ENCODE results near the gene DCN.

Gene DCN

DNA sequence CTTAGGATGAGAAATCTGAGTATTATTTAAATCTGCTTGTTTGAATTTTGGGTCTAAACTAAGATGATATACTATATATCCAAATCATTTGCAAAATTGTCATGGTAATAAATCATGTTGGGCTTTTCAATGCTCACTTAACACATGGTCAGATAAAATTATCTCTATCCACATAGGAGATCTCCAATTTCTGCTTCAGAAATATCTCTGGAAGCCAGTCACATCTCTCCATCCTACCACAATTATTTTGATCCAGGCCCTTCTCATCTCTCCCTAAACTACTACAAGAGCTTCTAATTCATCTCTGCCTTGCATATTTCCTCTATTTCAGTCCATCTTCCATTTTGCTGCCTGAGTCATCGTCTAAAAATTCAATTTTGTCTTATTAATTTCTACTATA, 3.8 kb downstream of the DCN start:
- Histone ChIP-seq H3K4me3 (ENCODE audit: low read depth, low read length) (no peak overlapping the region), H3K36me3 (replicated peaks) (no peaks in the 10 kb centered on the region), H3K27ac (no peak overlapping the region), H3K27me3 (replicated peaks) (no peaks in the 10 kb centered on the region)
- no peak for TF ChIP-seq CTCF (IDR thresholded peaks at IDR 0.05; ENCODE audit: low read depth, low read length, missing control alignments)
- DNase-seq = no peak
- in situ Hi-C loops (cut with HindIII; ENCODE audit: low pct_ligation_motif_present, low sequenced_read_pairs) = no loop called here

DNA sequence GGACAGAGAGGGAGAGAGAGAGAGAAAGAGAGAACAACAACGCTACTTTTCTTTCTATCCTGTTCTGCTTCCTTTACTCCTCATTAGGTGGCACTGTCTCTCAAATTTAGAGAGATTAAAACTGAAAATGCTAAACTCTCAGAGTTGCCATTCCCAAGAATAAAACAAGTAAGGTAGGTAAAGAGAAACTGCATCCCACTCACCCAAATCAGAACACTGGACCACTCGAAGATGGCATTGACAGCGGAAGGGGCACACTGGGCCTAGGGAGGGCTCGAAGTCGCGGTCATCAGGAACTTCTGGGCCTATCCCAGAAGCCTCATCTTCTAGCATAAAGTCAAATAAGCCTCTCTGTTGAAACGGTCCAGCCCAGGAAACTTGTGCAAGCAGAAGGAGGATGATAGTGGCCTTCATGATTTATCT, 4.5 kb downstream of the DCN start:
- H3K36me3 ChIP-seq (replicated peaks) = no peaks in the 10 kb centered on the region
- H3K4me3 ChIP-seq (ENCODE audit: low read depth, low read length) = peak overlapping the region; percentile 25
- TF ChIP-seq CTCF (IDR thresholded peaks at IDR 0.05; ENCODE audit: low read depth, low read length, missing control alignments) = peak; percentile 51
- DNase-seq = no peak
- in situ Hi-C loops (cut with HindIII; ENCODE audit: low pct_ligation_motif_present, low sequenced_read_pairs) = no loop called here
- H3K27me3 ChIP-seq (replicated peaks) = no peaks in the 10 kb centered on the region
- no peak overlapping the region for H3K27ac ChIP-seq

- in situ Hi-C loops (cut with HindIII; ENCODE audit: low pct_ligation_motif_present, low sequenced_read_pairs) = no loop called here
Observed at GRCh38 chr12:91177381-91177780, 5.2 kb downstream of the DCN start.

DNA sequence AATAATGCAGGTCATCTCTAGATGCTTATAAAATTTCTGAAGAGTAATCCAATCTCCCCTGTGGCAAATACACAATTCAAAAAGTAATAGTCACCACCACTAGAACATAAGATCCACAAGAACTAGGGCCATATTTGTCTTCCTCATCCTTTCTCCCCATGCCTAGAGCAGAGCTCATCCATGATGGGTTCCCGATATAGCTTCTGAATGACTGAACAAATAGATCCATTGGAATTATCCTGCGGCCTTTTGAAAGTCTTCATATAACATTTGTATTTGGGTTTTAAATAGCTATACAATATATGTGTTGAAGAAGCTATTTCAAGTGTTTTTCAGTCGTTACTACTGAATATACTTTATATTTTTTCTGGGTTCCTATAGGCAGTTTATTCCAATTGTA, 5.7 kb downstream of the DCN start:
- no peak overlapping the region for H3K4me3 ChIP-seq (ENCODE audit: low read depth, low read length)
- in situ Hi-C loops (cut with HindIII; ENCODE audit: low pct_ligation_motif_present, low sequenced_read_pairs) = no loop called here

More at GRCh38 chr12:91177381-91177780, 5.2 kb downstream of the DCN start:
- Histone ChIP-seq H3K27ac (no peak overlapping the region), H3K4me3 (ENCODE audit: low read depth, low read length) (no peak overlapping the region), H3K27me3 (replicated peaks) (no peaks in the 10 kb centered on the region), H3K36me3 (replicated peaks) (no peaks in the 10 kb centered on the region)
- DNase-seq = peak; percentile 28
- TF ChIP-seq CTCF (IDR thresholded peaks at IDR 0.05; ENCODE audit: low read depth, low read length, missing control alignments) = no peak

DNA sequence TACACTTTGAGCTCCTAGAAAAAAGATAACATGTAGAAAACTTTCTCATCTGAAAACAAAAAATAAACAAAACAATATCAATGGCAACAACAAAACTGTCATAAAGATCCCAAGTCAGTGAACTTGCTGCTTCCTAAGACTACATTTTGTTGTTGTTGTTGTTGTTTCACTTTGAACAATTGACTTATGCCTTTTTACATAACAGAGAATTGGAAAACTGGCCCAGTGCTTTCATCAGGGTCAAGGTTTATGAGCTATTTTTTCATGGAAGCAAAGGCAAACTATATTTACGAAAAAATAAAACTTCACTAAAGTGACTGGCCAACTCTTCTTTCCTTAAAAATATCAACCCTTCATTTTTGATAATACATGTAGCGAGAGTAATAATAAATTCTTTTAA, 6.3 kb downstream of the DCN start:
- H3K27ac ChIP-seq = no peak overlapping the region
- in situ Hi-C loops (cut with HindIII; ENCODE audit: low pct_ligation_motif_present, low sequenced_read_pairs) = no loop called here
- H3K27me3 ChIP-seq (replicated peaks) = no peaks in the 10 kb centered on the region
- H3K4me3 ChIP-seq (ENCODE audit: low read depth, low read length) = no peak overlapping the region
- TF ChIP-seq CTCF (IDR thresholded peaks at IDR 0.05; ENCODE audit: low read depth, low read length, missing control alignments) = no peak
- no peaks in the 10 kb centered on the region for H3K36me3 ChIP-seq (replicated peaks)
- DNase-seq = no peak

More for the DNA sequence above, 5.7 kb downstream of the DCN start:
- TF ChIP-seq CTCF (IDR thresholded peaks at IDR 0.05; ENCODE audit: low read depth, low read length, missing control alignments) = no peak
- Histone ChIP-seq H3K27me3 (replicated peaks) (no peaks in the 10 kb centered on the region), H3K36me3 (replicated peaks) (no peaks in the 10 kb centered on the region), H3K27ac (no peak overlapping the region)
- DNase-seq = no peak

DNA sequence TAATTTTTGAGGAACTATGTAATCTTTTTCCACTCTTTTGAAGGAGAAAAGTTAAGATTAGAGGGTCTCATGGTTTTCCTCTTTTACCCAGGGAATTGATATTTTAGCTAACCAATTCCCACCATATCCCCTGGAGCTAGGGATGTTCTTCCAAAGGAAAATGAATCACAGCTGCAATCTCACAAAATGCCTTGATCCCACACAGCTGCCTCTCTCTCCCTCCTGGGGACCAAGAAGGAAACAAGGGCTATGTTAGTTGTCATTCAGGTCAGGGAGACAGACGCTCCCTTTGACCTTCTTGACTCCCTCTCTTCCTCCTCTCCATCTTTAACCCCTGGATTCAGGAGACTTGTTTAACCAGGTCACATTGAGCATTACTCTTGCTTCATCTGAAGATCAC, 9.5 kb downstream of the DCN start:
- H3K4me3 ChIP-seq (ENCODE audit: low read depth, low read length) = no peak overlapping the region
- H3K27ac ChIP-seq = no peak overlapping the region
- in situ Hi-C loops (cut with HindIII; ENCODE audit: low pct_ligation_motif_present, low sequenced_read_pairs) = no loop called here
- H3K36me3 ChIP-seq (replicated peaks) = no peaks in the 10 kb centered on the region
- no peak for TF ChIP-seq CTCF (IDR thresholded peaks at IDR 0.05; ENCODE audit: low read depth, low read length, missing control alignments)
- no peaks in the 10 kb centered on the region for H3K27me3 ChIP-seq (replicated peaks)
- no peak for DNase-seq
